GM19452 (cell line): ENCODE results near the gene GFER.
"Not testable (repeated sequence)": the region's sequence is repeated elsewhere in the genome, so short reads cannot be mapped to it uniquely, and the experiment has no call there.

ENCODE experiments used
- ATAC-seq: cut with Tn5 transposase; IDR thresholded peaks from one replicate; pipeline ENCODE4 v1.9.1; 2021; ENCODE audit not compliant: unreplicated experiment

Gene GFER

GRCh38 chr16:2025878-2026460 is 42.0 kb downstream of the GFER start:
- no peak for ATAC-seq

DNA sequence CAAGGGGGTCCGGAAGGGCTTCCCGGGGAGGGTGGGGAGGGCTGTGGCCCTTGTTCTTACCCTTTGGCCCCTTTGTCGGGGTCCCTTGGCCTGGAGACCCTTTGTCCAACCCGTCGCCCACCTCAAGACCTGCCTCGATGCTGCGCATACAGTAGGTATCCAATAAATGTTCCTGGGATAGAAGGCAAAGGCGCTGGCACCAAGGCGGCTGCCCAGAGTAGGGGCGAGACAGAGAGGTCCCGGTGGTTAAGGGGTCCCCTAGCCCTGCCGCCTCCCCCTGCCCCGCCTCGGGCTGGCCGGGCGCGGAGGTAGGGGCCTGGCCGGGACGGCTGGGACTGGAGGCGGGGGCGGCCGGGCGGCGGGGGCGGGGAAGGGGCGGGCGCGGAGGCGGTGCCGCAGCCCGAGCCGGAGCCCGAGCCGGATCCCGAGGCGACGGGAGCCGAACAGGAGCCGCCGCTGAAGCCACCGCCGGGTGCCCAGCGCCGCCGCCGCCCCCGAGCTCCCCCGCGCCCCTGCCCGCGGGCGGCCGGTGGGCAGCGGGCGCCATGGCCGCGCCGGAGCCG is 42.5 kb downstream of the GFER start, which contains the start of gene NHERF2:
Gene NHERF2, plus strand, starts transcription at position 442 of the 563 bp plus-strand sequence. Its CDS starts 104 bp downstream, at position 546.
- ATAC-seq: no peak

DNA sequence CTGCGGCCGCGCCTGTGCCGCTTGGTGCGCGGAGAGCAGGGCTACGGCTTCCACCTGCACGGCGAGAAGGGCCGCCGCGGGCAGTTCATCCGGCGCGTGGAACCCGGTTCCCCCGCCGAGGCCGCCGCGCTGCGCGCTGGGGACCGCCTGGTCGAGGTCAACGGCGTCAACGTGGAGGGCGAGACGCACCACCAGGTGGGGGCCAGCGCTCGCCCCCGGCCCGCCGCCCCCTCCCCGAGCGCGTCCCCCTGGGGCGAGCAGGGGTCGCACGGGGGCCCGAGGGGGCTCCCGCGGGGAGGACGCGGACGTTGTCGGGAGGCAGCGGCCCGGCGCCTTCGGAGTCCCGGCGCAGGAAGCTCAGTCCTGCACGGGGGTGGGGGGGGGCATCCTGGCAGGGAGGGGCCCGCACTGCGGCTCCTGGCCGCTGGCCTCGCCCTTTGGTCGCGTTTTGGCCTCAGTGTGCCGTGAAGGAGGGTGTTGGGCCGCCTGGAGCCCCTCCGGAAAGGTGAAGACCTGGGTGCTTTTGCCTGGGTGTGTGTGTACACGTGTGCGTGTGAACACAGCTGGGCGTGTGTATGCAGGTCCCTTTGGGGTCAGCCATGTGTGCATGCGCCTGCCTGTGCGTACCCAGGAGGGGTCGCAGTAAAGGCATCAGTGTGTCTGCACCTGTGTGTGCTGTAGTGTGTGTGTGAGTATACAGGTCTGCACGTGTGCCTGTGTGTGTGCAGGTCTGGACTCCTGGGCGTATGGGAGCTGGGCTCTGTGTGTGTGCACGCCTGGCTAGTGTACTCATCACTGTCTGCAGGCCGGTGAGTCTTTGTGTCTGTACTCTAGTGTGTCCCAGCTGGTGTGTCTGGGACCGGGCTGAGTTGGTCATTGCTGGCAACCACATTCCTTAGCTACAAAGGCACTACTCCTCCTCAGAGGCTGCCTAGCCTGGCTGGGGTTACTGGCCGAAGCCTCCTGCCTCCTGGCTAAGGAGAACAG is 43.3 kb downstream of the GFER start:
- ATAC-seq: no peak

- no peak for ATAC-seq
These were observed 44.2 kb downstream of the GFER start for GRCh38 chr16:2028146-2028545.

GRCh38 chr16:2028620-2029220 is 44.7 kb downstream of the GFER start:
- no peak for ATAC-seq

- ATAC-seq: no peak
These were observed 45.4 kb downstream of the GFER start for GRCh38 chr16:2029350-2029749.

DNA sequence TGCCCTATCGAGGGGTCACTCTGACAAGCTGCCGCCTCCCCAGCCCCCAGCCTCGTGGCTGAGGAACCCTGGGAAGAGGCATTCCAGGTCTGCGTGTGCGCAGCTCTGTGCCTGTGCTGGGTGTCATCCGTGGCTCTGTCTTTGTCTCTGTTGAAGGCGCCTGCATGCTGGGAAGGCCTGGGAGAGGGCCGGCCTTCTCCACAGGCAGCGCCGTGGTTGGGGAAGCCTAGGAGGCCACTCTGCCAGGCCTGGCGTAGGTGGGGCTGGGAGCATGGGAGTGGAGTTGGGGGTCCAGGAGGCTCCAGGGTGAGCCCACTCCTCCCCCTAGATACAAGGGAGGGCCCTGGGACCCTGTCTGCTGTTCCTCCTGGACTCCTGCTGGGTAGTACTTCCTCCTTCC is 46.0 kb downstream of the GFER start:
- ATAC-seq: no peak

DNA sequence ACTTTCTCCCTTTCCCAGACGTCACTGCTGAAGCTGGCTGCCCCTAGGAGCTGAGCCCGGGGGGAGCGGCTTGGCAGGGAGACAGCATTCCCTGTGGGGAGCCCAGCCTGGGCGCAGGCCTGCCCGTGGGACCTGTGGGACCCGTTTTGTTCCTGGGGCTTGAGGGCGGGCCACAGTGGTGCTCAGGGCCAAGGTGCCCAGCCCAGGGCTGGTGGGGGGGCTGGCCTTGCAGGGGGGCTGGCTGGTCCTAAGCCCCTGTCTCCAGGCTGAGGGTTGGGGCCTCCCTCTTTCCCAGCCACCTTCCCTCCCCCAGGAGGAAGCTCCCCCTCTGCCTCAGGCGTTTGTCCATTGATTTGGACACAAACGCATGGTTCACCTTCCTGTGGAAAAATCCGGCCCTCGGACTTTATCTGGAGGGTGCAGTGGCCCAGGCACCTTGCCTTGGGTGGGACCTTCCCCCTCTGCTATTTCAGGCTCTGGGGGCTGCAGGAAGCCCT is 47.1 kb downstream of the GFER start:
- ATAC-seq: no peak

- ATAC-seq: no peak
These were observed 48.5 kb downstream of the GFER start for GRCh38 chr16:2032285-2033056.

- no peak for ATAC-seq
These were observed 49.3 kb downstream of the GFER start for GRCh38 chr16:2033057-2033908.

DNA sequence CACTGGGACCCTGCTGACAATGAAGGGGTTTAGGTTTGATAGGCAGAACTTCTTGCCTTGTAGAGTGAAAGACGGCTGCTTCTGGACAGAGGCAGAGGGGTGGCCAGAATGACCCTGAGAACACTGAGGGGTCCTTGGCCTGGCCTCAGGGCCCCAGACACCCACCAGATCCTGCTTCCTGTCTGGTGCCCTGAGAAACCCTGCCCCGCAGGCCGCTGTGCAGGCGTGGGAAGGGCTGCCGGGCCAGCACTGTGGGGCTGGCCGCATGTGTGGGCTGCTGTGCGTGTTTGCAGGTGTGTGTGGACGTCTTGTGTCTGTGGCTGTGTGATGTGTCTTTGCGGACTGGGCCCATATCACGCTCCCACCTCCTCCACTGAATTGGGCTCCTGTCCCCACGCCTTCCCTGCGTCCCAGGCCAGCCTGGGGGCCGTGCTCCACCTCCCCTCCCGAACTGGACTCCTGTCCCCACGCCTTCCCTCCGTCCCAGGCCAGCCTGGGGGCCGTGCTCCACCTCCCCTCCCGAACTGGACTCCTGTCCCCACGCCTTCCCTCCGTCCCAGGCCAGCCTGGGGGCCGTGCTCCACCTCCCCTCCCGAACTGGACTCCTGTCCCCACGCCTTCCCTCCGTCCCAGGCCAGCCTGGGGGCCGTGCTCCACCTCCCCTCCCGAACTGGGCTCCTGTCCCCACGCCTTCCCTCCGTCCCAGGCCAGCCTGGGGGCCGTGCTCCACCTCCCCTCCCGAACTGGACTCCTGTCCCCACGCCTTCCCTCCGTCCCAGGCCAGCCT is 50.1 kb downstream of the GFER start:
- ATAC-seq: not testable (repeated sequence)

GRCh38 chr16:2034696-2035430 is 50.9 kb downstream of the GFER start:
- no peak for ATAC-seq

GRCh38 chr16:2035431-2036199 is 51.6 kb downstream of the GFER start:
- no peak for ATAC-seq

- ATAC-seq: no peak
These were observed 52.4 kb downstream of the GFER start for GRCh38 chr16:2036200-2036966.

DNA sequence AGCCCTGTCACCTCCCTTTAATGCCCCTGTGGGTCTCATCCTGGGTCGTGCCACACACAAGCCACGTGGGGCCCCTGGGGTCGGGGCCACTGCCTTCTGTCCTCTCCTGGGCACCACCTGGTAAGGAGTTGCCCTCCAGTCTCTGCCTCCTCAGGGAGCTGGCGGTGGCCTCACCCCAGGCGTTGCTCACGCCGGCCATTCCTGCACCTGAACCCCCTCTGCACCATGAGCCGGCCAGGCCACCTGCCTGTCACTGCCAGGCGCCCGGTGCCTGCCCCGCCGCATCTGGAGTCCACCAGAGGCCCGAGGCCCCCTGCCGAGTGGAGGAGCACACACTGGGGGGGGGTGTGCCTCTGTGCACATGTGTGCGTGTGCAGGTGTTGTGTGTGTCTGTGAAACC is 53.1 kb downstream of the GFER start:
- ATAC-seq: no peak
